Spleen (tissue), 11 donors: ENCODE measurements around the gene VASN. TPM values are rescaled to one million over a fixed set of nuclear protein-coding genes. Genes with fewer than 3 reads are reported as not detected.

ENCODE experiments used
- DNase-seq: peaks from one replicate; pipeline ENCODE4 v3.0.0-alpha.2; 2020
- H3K27ac ChIP-seq, 8 donors: fragments of 200-600 bp; sonication (generic) in 7 of 8; 1 replicate in 4 of 8; 2 replicates in 4 of 8; pipeline versions ENCODE4 v1.5.0 to v1.8.0; 2016 to 2021; ENCODE audit warnings: inconsistent platforms in 4 of 8, mild to moderate bottlenecking in 4 of 8, moderate library complexity in 1 of 8
- H3K27me3 ChIP-seq, 7 donors: fragments of 200-600 bp; sonication (generic) in 6 of 7; replicated peaks in 1 of 7; 1 replicate in 4 of 7; 2 replicates in 3 of 7; pipeline versions ENCODE4 v1.5.0 to v1.8.0; 2016 to 2021; ENCODE audit warnings: inconsistent platforms in 3 of 7, mild to moderate bottlenecking in 1 of 7
- H3K36me3 ChIP-seq, 6 donors: fragments of 200-600 bp; sonication (generic) in 5 of 6; 1 replicate in 4 of 6; 2 replicates in 2 of 6; pipeline versions ENCODE4 v1.5.0 to v1.8.0; 2016 to 2021; ENCODE audit warnings: inconsistent platforms in 2 of 6
- H3K4me1 ChIP-seq, 6 donors: fragments of 200-600 bp; sonication (generic) in 5 of 6; 1 replicate in 3 of 6; 2 replicates in 3 of 6; pipeline versions ENCODE4 v1.5.0 to v1.8.0; 2016 to 2021; ENCODE audit warnings: inconsistent platforms in 3 of 6
- H3K4me3 ChIP-seq, 8 donors: fragments of 200-600 bp; sonication (generic) in 7 of 8; 1 replicate in 4 of 8; 2 replicates in 4 of 8; pipeline versions ENCODE4 v1.5.0 to v1.8.0; 2016 to 2021; ENCODE audit warnings: inconsistent platforms in 4 of 8, mild to moderate bottlenecking in 4 of 8, moderate library complexity in 2 of 8
- H3K9me3 ChIP-seq, 8 donors: fragments of 200-600 bp; sonication (generic) in 7 of 8; 1 replicate in 4 of 8; 2 replicates in 4 of 8; pipeline versions ENCODE4 v1.5.0 to v1.8.0; 2016 to 2021; ENCODE audit warnings: inconsistent platforms in 4 of 8
- CTCF ChIP-seq, 11 experiments: fragments of 200-600 bp in 7 of 11; fragments of 450-650 bp in 4 of 11; sonication (generic) in 4 of 11; IDR thresholded peaks in 8 of 11; conservative IDR thresholded peaks in 3 of 11; 1 replicate in 7 of 11; 2 replicates in 4 of 11; pipeline versions ENCODE4 v1.4.0 to v1.8.0; 2016 to 2021; ENCODE audit warnings: antibody characterized with exemption in 11 of 11, inconsistent platforms in 4 of 11, mild to moderate bottlenecking in 1 of 11
- POLR2A ChIP-seq, 3 donors: fragments of 450-650 bp; IDR thresholded peaks; one replicate each; pipeline ENCODE4 v1.5.1; 2017; ENCODE audit warnings: antibody characterized with exemption in 3 of 3, mild to moderate bottlenecking in 1 of 3
- POLR2AphosphoS5 ChIP-seq, 3 donors: sonication (generic); formaldehyde crosslinking; IDR thresholded peaks; one replicate each; pipeline ENCODE4 v1.5.1; 2017; ENCODE audit warnings: antibody characterized with exemption in 3 of 3
- WGBS, 5 donors: extraction: QIAGEN DNeasy Blood & Tissue Kit in 3 of 5; methylation state at CpG; one replicate each; pipeline versions ENCODE4 v1.1.5 to v1.1.7; 2013 to 2018; 5-methylcytosine and 5-hydroxymethylcytosine counted together
- intact Hi-C: fragments of 100-400 bp; cut with DNase I; formaldehyde crosslinking; loops from one replicate; pipeline ENCODE4 v1.15.0; 2023; ENCODE audit warnings: low total_unique reads
- polyA plus RNA-seq, 3 donors: library from polyadenylated mRNA; stranded (reverse); fragments of 200-250 nt; gene quantifications; one replicate each; pipeline ENCODE4 v1.2.1, GENCODE V29; 2013
- total RNA-seq, 7 donors: library from RNA; depleted of rRNA in 3 of 7; stranded (reverse); fragments of >200 nt in 3 of 7; fragmentation: NEBNext Ultra II Directional in 4 of 7; extraction: Animal tissue kit (Norgen Biotek cat#: 25700) in 4 of 7; gene quantifications; one replicate each; pipeline versions ENCODE4 v1.1.0 to v1.2.1, GENCODE V29; 2016 to 2021
- donor health status: healthy with polysubstance abuse.
- donor health status: DM: no; HTN: no; CAD: no; lungs with moderate emphysema.
- donor health status: DM: no; HTN: no; CAD: no.
- donor health status: Bipolar disorder and iron deficiency.
- donor health status: healthy.
- donor health status: DM: no; HTN: no; CAD: no.
- donor health status: DM: yes; HTN: yes; CAD: no.

The VASN gene
- total and polyA plus RNA-seq, 10 donors, result 2.0 to 24.9 (median 11.2) TPM

GRCh38 chr16:4359914-4360313 is 11.7 kb upstream of the VASN start:
- no peak for TF ChIP-seq POLR2A (IDR thresholded peaks at IDR 0.05)
- no peak for TF ChIP-seq CTCF (IDR thresholded peaks at IDR 0.05 in 8 of 11, conservative IDR thresholded peaks at IDR 0.05 in 3 of 11)
- TF ChIP-seq POLR2AphosphoS5 (IDR thresholded peaks at IDR 0.05), result no peak
- no peak for DNase-seq
- H3K4me1 ChIP-seq, result peaks cover 0 to 25% (median 9%) of the 10 kb centered on the region in 6 donors
- no peaks in the 10 kb centered on the region for H3K27me3 ChIP-seq
- H3K27ac ChIP-seq, result peak overlapping the region in 1 of 8 donors; percentile 18
- H3K9me3 ChIP-seq, result no peaks in the 10 kb centered on the region
- no peak overlapping the region for H3K4me3 ChIP-seq
- intact Hi-C loops, result loop anchor here (5.0 kb wide), 1 partner anchor 42 kb away; no protein-coding TSS in a partner anchor
- H3K36me3 ChIP-seq, result peaks cover 1 to 100% (median 74%) of the 10 kb centered on the region in 6 donors
- 88 to 97% (median 95%) methylated on average over 3 of the region's 3 CpGs for WGBS, 5 donors

GRCh38 chr16:4360538-4361021 is 11.1 kb upstream of the VASN start:
- H3K27me3 ChIP-seq, result no peaks in the 10 kb centered on the region
- H3K4me1 ChIP-seq, result peaks cover 0 to 31% (median 16%) of the 10 kb centered on the region in 6 donors
- peaks cover 0 to 100% (median 76%) of the 10 kb centered on the region in 6 donors for H3K36me3 ChIP-seq
- DNase-seq, result no peak
- no peak for TF ChIP-seq CTCF (IDR thresholded peaks at IDR 0.05 in 8 of 11, conservative IDR thresholded peaks at IDR 0.05 in 3 of 11)
- TF ChIP-seq POLR2AphosphoS5 (IDR thresholded peaks at IDR 0.05), result no peak
- no peak for TF ChIP-seq POLR2A (IDR thresholded peaks at IDR 0.05)
- no peak overlapping the region for H3K4me3 ChIP-seq
- WGBS, 5 donors, result 85 to 93% (median 87%) methylated on average over 10 to 11 of the region's 11 CpGs
- H3K27ac ChIP-seq, result peak overlapping the region in 1 of 8 donors; percentile 18
- intact Hi-C loops, result no loop called here
- H3K9me3 ChIP-seq, result no peaks in the 10 kb centered on the region

GRCh38 chr16:4361033-4361943 is 10.4 kb upstream of the VASN start:
- peaks cover 0 to 100% (median 72%) of the 10 kb centered on the region in 6 donors for H3K36me3 ChIP-seq
- peaks cover 0 to 38% (median 19%) of the 10 kb centered on the region in 6 donors for H3K4me1 ChIP-seq
- intact Hi-C loops, result no loop called here
- 94 to 97% (median 95%) methylated on average over 19 to 28 of the region's 28 CpGs for WGBS, 5 donors
- H3K9me3 ChIP-seq, result no peaks in the 10 kb centered on the region
- H3K27me3 ChIP-seq, result no peaks in the 10 kb centered on the region
- DNase-seq, result peak; percentile 68
- no peak for TF ChIP-seq CTCF (IDR thresholded peaks at IDR 0.05 in 8 of 11, conservative IDR thresholded peaks at IDR 0.05 in 3 of 11)
- peak in 1 of 3 donors; percentile 24 for TF ChIP-seq POLR2AphosphoS5 (IDR thresholded peaks at IDR 0.05)
- no peak for TF ChIP-seq POLR2A (IDR thresholded peaks at IDR 0.05)
- H3K27ac ChIP-seq, result no peak overlapping the region
- no peak overlapping the region for H3K4me3 ChIP-seq

- peak in 1 of 3 donors; percentile 5 for TF ChIP-seq POLR2AphosphoS5 (IDR thresholded peaks at IDR 0.05)
- TF ChIP-seq CTCF (IDR thresholded peaks at IDR 0.05 in 8 of 11, conservative IDR thresholded peaks at IDR 0.05 in 3 of 11), result no peak
- no peak for TF ChIP-seq POLR2A (IDR thresholded peaks at IDR 0.05)
- Histone ChIP-seq H3K4me3 (no peak overlapping the region), H3K27me3 (no peaks in the 10 kb centered on the region), H3K36me3 (peaks cover 0 to 100% (median 69%) of the 10 kb centered on the region in 6 donors), H3K27ac (no peak overlapping the region), H3K4me1 (peaks cover 0 to 42% (median 19%) of the 10 kb centered on the region in 6 donors), H3K9me3 (no peaks in the 10 kb centered on the region)
- peak; percentile 58 for DNase-seq
- intact Hi-C loops, result no loop called here
- WGBS, 5 donors, result 77 to 95% (median 90%) methylated on average over 5 to 12 of the region's 12 CpGs
These were observed 9.7 kb upstream of the VASN start for GRCh38 chr16:4361944-4362311.
